HG02885 (cell line): ENCODE data around the gene PGGT1B.

Experiments
- ATAC-seq: cut with Tn5 transposase; IDR thresholded peaks from one replicate; pipeline ENCODE4 v1.9.1; 2021; ENCODE audit warnings: mild to moderate bottlenecking; ENCODE audit not compliant: unreplicated experiment, poor library complexity

PGGT1B gene

GRCh38 chr5:115262321-115263077 lies at the start of gene PGGT1B:
TSS of gene PGGT1B (minus strand) at chr5:115262877. CDS start at chr5:115262851, 26 bp downstream.
- ATAC-seq: peak; percentile 91

- peak; percentile 50 for ATAC-seq
Observed at GRCh38 chr5:115309751-115310370, 47.2 kb upstream of the PGGT1B start.

GRCh38 chr5:115308815-115309214 lies 46.1 kb upstream of the PGGT1B start:
- ATAC-seq: no peak

- no peak for ATAC-seq
Observed at GRCh38 chr5:115306011-115306536, 43.4 kb upstream of the PGGT1B start.

- no peak for ATAC-seq
Observed at GRCh38 chr5:115304496-115304895, 41.8 kb upstream of the PGGT1B start.

- ATAC-seq: no peak
Observed at GRCh38 chr5:115298811-115299210, 36.1 kb upstream of the PGGT1B start.

- no peak for ATAC-seq
Observed at GRCh38 chr5:115297031-115297430, 34.4 kb upstream of the PGGT1B start.

GRCh38 chr5:115296124-115297022 lies 33.7 kb upstream of the PGGT1B start, which contains the start of gene CCDC112:
TSS of gene CCDC112 (minus strand) at chr5:115296654. CDS start at chr5:115296543, 111 bp downstream.
- peak; percentile 83 for ATAC-seq

- ATAC-seq: no peak
Observed at GRCh38 chr5:115295777-115296123, 33.1 kb upstream of the PGGT1B start.

GRCh38 chr5:115291397-115291796 lies 28.7 kb upstream of the PGGT1B start:
- no peak for ATAC-seq

GRCh38 chr5:115289104-115289503 lies 26.4 kb upstream of the PGGT1B start:
- ATAC-seq: no peak

GRCh38 chr5:115284021-115284420 lies 21.3 kb upstream of the PGGT1B start:
- ATAC-seq: no peak

- ATAC-seq: no peak
Observed at GRCh38 chr5:115282131-115282530, 19.5 kb upstream of the PGGT1B start.

- no peak for ATAC-seq
Observed at GRCh38 chr5:115274584-115274983, 11.9 kb upstream of the PGGT1B start.

- ATAC-seq: no peak
Observed at GRCh38 chr5:115272297-115272958, 9.8 kb upstream of the PGGT1B start.

GRCh38 chr5:115271295-115272050 lies 8.8 kb upstream of the PGGT1B start:
- ATAC-seq: no peak

GRCh38 chr5:115267617-115268016 lies 4.9 kb upstream of the PGGT1B start:
- ATAC-seq: no peak

- ATAC-seq: no peak
Observed at GRCh38 chr5:115265220-115265619, 2.5 kb upstream of the PGGT1B start.

GRCh38 chr5:115264786-115265185 lies 2.1 kb upstream of the PGGT1B start:
- no peak for ATAC-seq

- no peak for ATAC-seq
Observed at GRCh38 chr5:115263078-115263380, 352 bp upstream of the PGGT1B start.
